Ishikawa (cell line): Measurements from ENCODE around the gene RHBDD3.

ENCODE experiments used
- CEBPB ChIP-seq: IDR thresholded peaks from 2 replicates; pipeline ENCODE4 v1.6.1; 2012
- CREB1 ChIP-seq: IDR thresholded peaks from 2 replicates; pipeline ENCODE4 v1.6.1; 2012; ENCODE audit warnings: low read depth
- EGR1 ChIP-seq: IDR thresholded peaks from 2 replicates; pipeline ENCODE4 v1.6.1; 2012
- EP300 ChIP-seq: IDR thresholded peaks from 2 replicates; pipeline ENCODE4 v1.6.1; 2012; ENCODE audit warnings: borderline replicate concordance
- FOXM1 ChIP-seq: IDR thresholded peaks from 2 replicates; pipeline ENCODE4 v1.6.1; 2012; ENCODE audit warnings: low read depth, borderline replicate concordance
- MAX ChIP-seq: IDR thresholded peaks from 2 replicates; pipeline ENCODE4 v1.6.1; 2012
- RAD21 ChIP-seq: IDR thresholded peaks from 2 replicates; pipeline ENCODE4 v1.6.1; 2012; ENCODE audit warnings: low read depth
- REST ChIP-seq: IDR thresholded peaks from 2 replicates; pipeline ENCODE4 v1.6.1; 2012; ENCODE audit warnings: low read depth, mild to moderate bottlenecking
- TAF1 ChIP-seq: IDR thresholded peaks from 2 replicates; pipeline ENCODE4 v1.6.1; 2012; ENCODE audit warnings: low read depth, mild to moderate bottlenecking
- TCF12 ChIP-seq: IDR thresholded peaks from 2 replicates; pipeline ENCODE4 v1.6.1; 2012; ENCODE audit warnings: low read depth
- TEAD4 ChIP-seq: IDR thresholded peaks from 2 replicates; pipeline ENCODE4 v1.6.1; 2012
- USF1 ChIP-seq: IDR thresholded peaks from 2 replicates; pipeline ENCODE4 v1.6.1; 2012
- YY1 ChIP-seq: IDR thresholded peaks from 2 replicates; pipeline ENCODE4 v1.6.1; 2012; ENCODE audit warnings: low read depth
- ZBTB7A ChIP-seq: IDR thresholded peaks from 2 replicates; pipeline ENCODE4 v1.6.1; 2012; ENCODE audit warnings: low read depth

- TF ChIP-seq EGR1, result no peak
- TF ChIP-seq TCF12, result no peak
- no peak for TF ChIP-seq MAX
- no peak for TF ChIP-seq TAF1
- no peak for TF ChIP-seq FOXM1
- no peak for TF ChIP-seq EP300
- TF ChIP-seq USF1, result no peak
- no peak for TF ChIP-seq RAD21
- TF ChIP-seq REST, result no peak
- TF ChIP-seq YY1, result no peak
- no peak for TF ChIP-seq ZBTB7A
- TF ChIP-seq CREB1, result no peak
- no peak for TF ChIP-seq TEAD4
- TF ChIP-seq CEBPB, result no peak
Observed at GRCh38 chr22:29275167-29275566, 7.4 kb upstream of the RHBDD3 start.
